Hepatocyte (in vitro differentiated cells): Measurements from ENCODE around the gene CRBN. TPM values are rescaled to one million over a fixed set of nuclear protein-coding genes. Genes with fewer than 3 reads are reported as not detected.

Experiments used
- DNase-seq: peaks from one replicate; pipeline ENCODE4 v3.0.0-alpha.2; 2016; ENCODE audit warnings: low spot score
- H2AFZ ChIP-seq: fragments of 200-600 bp; sonication (generic); 2 replicates; pipeline ENCODE4 v1.6.0; 2016; ENCODE audit warnings: antibody characterized with exemption, mild to moderate bottlenecking
- H3K27ac ChIP-seq: fragments of 200-600 bp; sonication (generic); 2 replicates; pipeline ENCODE4 v1.5.1; 2016; ENCODE audit warnings: mild to moderate bottlenecking
- H3K27me3 ChIP-seq: fragments of 200-600 bp; sonication (generic); 2 replicates; pipeline ENCODE4 v1.6.1; 2016
- H3K36me3 ChIP-seq: fragments of 200-600 bp; sonication (generic); replicated peaks from 2 replicates; pipeline ENCODE4 v1.5.1; 2016; ENCODE audit warnings: low read depth; ENCODE audit not compliant: insufficient read depth
- H3K4me1 ChIP-seq: fragments of 200-600 bp; sonication (generic); 2 replicates; pipeline ENCODE4 v1.5.1; 2016; ENCODE audit warnings: mild to moderate bottlenecking, moderate library complexity; ENCODE audit not compliant: insufficient read depth
- H3K4me2 ChIP-seq: fragments of 200-600 bp; sonication (generic); 2 replicates; pipeline ENCODE4 v1.6.0; 2016
- H3K4me3 ChIP-seq: fragments of 200-600 bp; sonication (generic); 2 replicates; pipeline ENCODE4 v1.5.1; 2016; ENCODE audit warnings: mild to moderate bottlenecking
- H3K79me2 ChIP-seq: fragments of 200-600 bp; sonication (generic); 2 replicates; pipeline ENCODE4 v1.6.0; 2017; ENCODE audit warnings: mild to moderate bottlenecking
- H3K9me2 ChIP-seq: fragments of 200-600 bp; sonication (generic); replicated peaks from 2 replicates; pipeline ENCODE4 v1.6.0; 2017; ENCODE audit warnings: mild to moderate bottlenecking; ENCODE audit not compliant: insufficient read depth
- H3K9me3 ChIP-seq: fragments of 200-600 bp; sonication (generic); 2 replicates; pipeline ENCODE4 v1.5.1; 2016; ENCODE audit warnings: low read depth, mild to moderate bottlenecking
- H4K20me1 ChIP-seq: fragments of 200-600 bp; sonication (generic); 2 replicates; pipeline ENCODE4 v1.6.0; 2016; ENCODE audit warnings: mild to moderate bottlenecking; ENCODE audit not compliant: insufficient read depth, poor library complexity, severe bottlenecking
- CTCF ChIP-seq: fragments of 200-600 bp; sonication (generic); IDR thresholded peaks from 2 replicates; pipeline ENCODE4 v1.5.1; 2016; ENCODE audit warnings: antibody characterized with exemption, mild to moderate bottlenecking; ENCODE audit not compliant: poor library complexity
- EZH2 ChIP-seq: fragments of 200-600 bp; sonication (generic); IDR thresholded peaks from 2 replicates; pipeline ENCODE4 v1.6.1; 2016; ENCODE audit warnings: antibody characterized with exemption, mild to moderate bottlenecking, borderline replicate concordance
- EZH2phosphoT487 ChIP-seq: fragments of 200-600 bp; sonication (generic); IDR thresholded peaks from one replicate; pipeline ENCODE4 v1.6.1; 2018; ENCODE audit warnings: antibody characterized with exemption, mild to moderate bottlenecking, low read depth, moderate library complexity; ENCODE audit not compliant: unreplicated experiment, severe bottlenecking
- WGBS: methylation state at CpG from one replicate; pipeline ENCODE4 v1.1.6; 2016; ENCODE audit warnings: low lambda C conversion rate; ENCODE audit errors: missing lambda C conversion rate; 5-methylcytosine and 5-hydroxymethylcytosine counted together
- polyA plus RNA-seq: library from polyadenylated mRNA; unstranded; fragments of >200 nt; fragmentation: Nextera tagmentation; extraction: Ambion mirVana; gene quantifications from 2 replicates; pipeline ENCODE4 v1.2.1, GENCODE V29; 2016
- small RNA-seq: library from RNA; depleted of rRNA; stranded (forward); fragments of <200 nt; gene quantifications from one replicate; pipeline ENCODE3, GENCODE V24; 2014
- total RNA-seq: library from RNA; depleted of rRNA; stranded (reverse); fragments of >200 nt; gene quantifications from 2 replicates; pipeline ENCODE4 v1.2.3, GENCODE V29; 2014

Gene CRBN
- total and polyA plus RNA-seq, 2 experiments from 2014 or later, result 29.8 to 62.7 TPM

DNA sequence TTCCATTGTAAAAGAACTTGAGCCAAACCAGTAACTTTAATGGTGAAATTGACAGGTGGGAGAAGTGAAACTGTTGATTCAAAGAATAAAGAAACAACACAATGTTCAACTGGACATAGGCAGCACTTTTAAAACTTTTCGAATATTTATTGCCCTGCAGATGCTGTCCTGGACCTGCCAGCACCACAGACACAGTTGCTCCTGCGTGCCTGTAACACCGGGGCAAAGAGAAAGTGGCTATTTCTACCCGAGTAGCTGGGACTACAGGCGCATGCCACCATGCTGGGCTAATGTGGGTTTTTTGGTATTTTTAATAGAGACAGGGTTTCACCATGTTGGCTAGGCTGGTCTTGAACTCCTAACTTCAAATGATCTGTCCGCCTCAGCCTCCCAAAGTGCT lies 76.7 kb downstream of the CRBN start:
- 94% methylated on average over 6 of the region's 6 CpGs for WGBS

DNA sequence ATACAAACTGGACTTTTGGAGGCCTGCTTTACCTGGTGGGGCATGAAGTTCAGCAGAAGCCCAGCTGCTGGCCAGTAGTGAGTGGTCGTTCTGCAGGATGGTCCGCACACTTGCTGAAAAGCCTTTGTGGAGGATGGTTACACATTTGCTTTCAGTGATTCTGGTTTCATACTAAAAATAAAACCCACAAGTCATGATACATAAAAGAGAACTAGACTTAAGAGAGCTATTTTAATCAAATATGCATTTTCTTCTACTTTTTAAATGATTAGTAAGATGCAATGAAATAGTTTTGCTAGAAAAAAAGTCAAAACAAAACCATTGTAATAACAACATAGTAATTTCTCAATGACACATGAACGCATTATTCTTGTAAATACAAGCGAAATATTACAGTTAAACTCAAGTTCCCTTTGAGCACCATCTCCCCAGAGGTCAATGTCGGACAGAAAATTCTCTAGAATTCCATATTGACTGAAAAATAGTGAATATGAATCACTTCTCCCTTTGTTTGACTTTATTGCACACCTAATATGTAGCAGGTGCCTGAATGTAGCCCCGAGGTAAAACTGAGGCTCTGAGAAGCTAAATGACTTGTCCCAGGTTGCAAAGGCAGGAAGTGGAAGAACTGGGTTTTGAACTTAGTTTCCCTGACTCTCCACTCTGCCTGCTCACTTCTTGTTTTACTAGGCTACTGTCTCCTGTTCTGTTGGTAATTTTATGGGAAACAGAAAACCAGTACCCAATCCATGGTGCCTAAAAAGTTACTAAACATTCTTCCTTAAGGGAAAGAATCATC lies 77.6 kb downstream of the CRBN start:
- Histone ChIP-seq H3K9me2 (no peaks in the 10 kb centered on the region), H3K27me3 (peaks cover 3% of the 10 kb centered on the region), H3K27ac (no peak overlapping the region), H3K9me3 (no peaks in the 10 kb centered on the region), H3K4me3 (no peak overlapping the region), H3K4me2 (no peak overlapping the region), H2AFZ (no peak overlapping the region), H3K36me3 (no peaks in the 10 kb centered on the region), H3K4me1 (no peaks in the 10 kb centered on the region), H4K20me1 (no peaks in the 10 kb centered on the region), H3K79me2 (no peaks in the 10 kb centered on the region)
- no peak for TF ChIP-seq CTCF
- no peak for TF ChIP-seq EZH2phosphoT487
- no peak for TF ChIP-seq EZH2
- 91% methylated on average over 6 of the region's 6 CpGs for WGBS
- no peak for DNase-seq

More for the DNA sequence above, 76.7 kb downstream of the CRBN start:
- TF ChIP-seq EZH2 (no peak), CTCF (no peak), EZH2phosphoT487 (no peak)
- H3K36me3 ChIP-seq, result no peaks in the 10 kb centered on the region
- H4K20me1 ChIP-seq, result no peaks in the 10 kb centered on the region
- no peaks in the 10 kb centered on the region for H3K4me1 ChIP-seq
- no peaks in the 10 kb centered on the region for H3K79me2 ChIP-seq
- no peak for DNase-seq
- H3K4me2 ChIP-seq, result no peak overlapping the region
- H3K9me3 ChIP-seq, result no peaks in the 10 kb centered on the region
- H3K27me3 ChIP-seq, result no peaks in the 10 kb centered on the region
- H3K4me3 ChIP-seq, result no peak overlapping the region
- no peak overlapping the region for H3K27ac ChIP-seq
- H3K9me2 ChIP-seq, result no peaks in the 10 kb centered on the region
- H2AFZ ChIP-seq, result no peak overlapping the region

Small RNA genes within 50 kb of the gene (small RNA-seq; reads per million reads assigned to genes)
- not detected for gene RF00416

Other genes starting within 250 kb of the CRBN start
- gene IL5RA, start 69.3 kb downstream of the CRBN start, total RNA-seq, result 1.5 TPM in 1 of 2 replicates, not detected in the other
- gene IL5RA, start 69.3 kb downstream of the CRBN start, polyA plus RNA-seq, result not detected in 2 replicates
- 25.3 and 26.0 TPM in 2 replicates for gene TRNT1, start 52.8 kb downstream of the CRBN start, total RNA-seq
- gene TRNT1, start 52.8 kb downstream of the CRBN start, polyA plus RNA-seq, result 22.2 and 27.5 TPM in 2 replicates